ENCODE measurements around the gene PTPN23.

PTPN23 gene

DNA sequence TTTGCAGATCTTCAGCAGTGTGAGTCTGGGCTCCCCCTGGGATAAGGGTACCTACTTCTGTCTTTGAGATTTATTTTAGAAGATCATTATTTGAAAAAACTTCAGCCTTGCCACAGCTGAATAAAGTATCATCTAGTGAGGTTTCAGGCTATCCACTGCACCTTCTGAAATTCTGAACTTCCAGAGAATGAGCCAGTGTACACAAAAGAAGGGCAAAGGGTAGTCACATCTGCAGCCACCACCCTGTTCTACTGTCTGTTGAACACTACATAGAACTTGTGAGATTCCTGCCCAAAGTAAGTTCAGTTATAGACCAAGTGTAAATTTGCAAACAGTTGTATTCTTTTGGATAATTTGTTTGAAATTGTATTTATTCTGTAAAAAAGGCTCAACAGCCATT is 38.0 kb upstream of the PTPN23 start (continued):
- TF ChIP-seq KLF10 (tag by site-specific recombination; IDR thresholded peaks at IDR 0.05) (no peak), ZNF521 (tag by site-specific recombination; IDR thresholded peaks at IDR 0.05) (no peak), ZNF529 (tag by site-specific recombination; IDR thresholded peaks at IDR 0.05; ENCODE audit: insufficient replicate concordance) (no peak), ZNF768 (tag by site-specific recombination; IDR thresholded peaks at IDR 0.05) (no peak), ZNF169 (tag by site-specific recombination; IDR thresholded peaks at IDR 0.05) (no peak), KLF16 (tag by site-specific recombination; IDR thresholded peaks at IDR 0.05) (no peak), ZNF596 (tag by site-specific recombination; IDR thresholded peaks at IDR 0.05) (no peak), ZNF341 (tag by site-specific recombination; IDR thresholded peaks at IDR 0.05; ENCODE audit: low read depth) (no peak)
- TF ChIP-seq, protein P1, sequence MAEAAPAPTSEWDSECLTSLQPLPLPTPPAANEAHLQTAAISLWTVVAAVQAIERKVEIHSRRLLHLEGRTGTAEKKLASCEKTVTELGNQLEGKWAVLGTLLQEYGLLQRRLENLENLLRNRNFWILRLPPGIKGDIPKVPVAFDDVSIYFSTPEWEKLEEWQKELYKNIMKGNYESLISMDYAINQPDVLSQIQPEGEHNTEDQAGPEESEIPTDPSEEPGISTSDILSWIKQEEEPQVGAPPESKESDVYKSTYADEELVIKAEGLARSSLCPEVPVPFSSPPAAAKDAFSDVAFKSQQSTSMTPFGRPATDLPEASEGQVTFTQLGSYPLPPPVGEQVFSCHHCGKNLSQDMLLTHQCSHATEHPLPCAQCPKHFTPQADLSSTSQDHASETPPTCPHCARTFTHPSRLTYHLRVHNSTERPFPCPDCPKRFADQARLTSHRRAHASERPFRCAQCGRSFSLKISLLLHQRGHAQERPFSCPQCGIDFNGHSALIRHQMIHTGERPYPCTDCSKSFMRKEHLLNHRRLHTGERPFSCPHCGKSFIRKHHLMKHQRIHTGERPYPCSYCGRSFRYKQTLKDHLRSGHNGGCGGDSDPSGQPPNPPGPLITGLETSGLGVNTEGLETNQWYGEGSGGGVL (tag by site-specific recombination; IDR thresholded peaks at IDR 0.05): no peak
- TF ChIP-seq, protein P2, sequence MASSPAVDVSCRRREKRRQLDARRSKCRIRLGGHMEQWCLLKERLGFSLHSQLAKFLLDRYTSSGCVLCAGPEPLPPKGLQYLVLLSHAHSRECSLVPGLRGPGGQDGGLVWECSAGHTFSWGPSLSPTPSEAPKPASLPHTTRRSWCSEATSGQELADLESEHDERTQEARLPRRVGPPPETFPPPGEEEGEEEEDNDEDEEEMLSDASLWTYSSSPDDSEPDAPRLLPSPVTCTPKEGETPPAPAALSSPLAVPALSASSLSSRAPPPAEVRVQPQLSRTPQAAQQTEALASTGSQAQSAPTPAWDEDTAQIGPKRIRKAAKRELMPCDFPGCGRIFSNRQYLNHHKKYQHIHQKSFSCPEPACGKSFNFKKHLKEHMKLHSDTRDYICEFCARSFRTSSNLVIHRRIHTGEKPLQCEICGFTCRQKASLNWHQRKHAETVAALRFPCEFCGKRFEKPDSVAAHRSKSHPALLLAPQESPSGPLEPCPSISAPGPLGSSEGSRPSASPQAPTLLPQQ (tag by site-specific recombination; IDR thresholded peaks at IDR 0.05): no peak

DNA sequence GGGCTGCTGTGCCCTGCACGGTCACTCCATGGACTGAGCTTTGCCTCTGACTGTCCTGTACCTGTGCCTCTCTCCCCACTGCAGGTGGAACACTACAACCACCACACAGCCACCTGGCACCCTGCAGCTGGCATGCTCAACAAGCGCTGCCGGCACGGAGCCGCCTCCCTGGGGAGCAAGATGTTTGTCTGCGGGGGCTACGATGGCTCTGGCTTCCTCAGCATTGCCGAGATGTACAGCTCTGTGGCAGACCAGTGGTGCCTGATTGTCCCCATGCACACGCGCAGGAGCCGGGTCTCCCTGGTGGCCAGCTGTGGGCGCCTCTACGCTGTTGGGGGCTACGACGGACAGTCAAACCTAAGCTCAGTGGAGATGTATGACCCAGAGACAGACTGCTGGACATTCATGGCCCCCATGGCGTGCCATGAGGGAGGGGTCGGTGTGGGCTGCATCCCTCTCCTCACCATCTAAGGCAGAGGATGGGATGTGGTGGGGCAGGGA is 37.3 kb upstream of the PTPN23 start:
- CTCF ChIA-PET: no interaction called here
- H3K27ac ChIP-seq (ENCODE audit: extremely low read depth, low read depth, low read length): no peak overlapping the region
- TF ChIP-seq ZNF837 (tag by site-specific recombination; IDR thresholded peaks at IDR 0.05) (no peak), KLF7 (tag by site-specific recombination; IDR thresholded peaks at IDR 0.05; ENCODE audit: borderline replicate concordance) (no peak), ZNF138 (tag by site-specific recombination; IDR thresholded peaks at IDR 0.05; ENCODE audit: borderline replicate concordance) (no peak), SP2 (tag by site-specific recombination; IDR thresholded peaks at IDR 0.05) (no peak), ZNF473 (tag by site-specific recombination; IDR thresholded peaks at IDR 0.05) (no peak), ZNF561 (tag by site-specific recombination; IDR thresholded peaks at IDR 0.05; ENCODE audit: borderline replicate concordance) (no peak), ZNF747 (tag by site-specific recombination; IDR thresholded peaks at IDR 0.05) (no peak), ZNF670 (tag by site-specific recombination; IDR thresholded peaks at IDR 0.05; ENCODE audit: low read depth) (no peak), ZNF791 (tag by site-specific recombination; IDR thresholded peaks at IDR 0.05) (no peak), BCL11A (tag by site-specific recombination; IDR thresholded peaks at IDR 0.05; ENCODE audit: low read depth) (no peak), ZNF423 (tag by site-specific recombination; IDR thresholded peaks at IDR 0.05) (no peak), ZFP41 (tag by site-specific recombination; IDR thresholded peaks at IDR 0.05; ENCODE audit: borderline replicate concordance) (no peak), ZNF629 (tag by site-specific recombination; IDR thresholded peaks at IDR 0.05) (no peak), ZNF311 (tag by site-specific recombination; IDR thresholded peaks at IDR 0.05; ENCODE audit: borderline replicate concordance) (no peak)
- TF ChIP-seq, protein P3, sequence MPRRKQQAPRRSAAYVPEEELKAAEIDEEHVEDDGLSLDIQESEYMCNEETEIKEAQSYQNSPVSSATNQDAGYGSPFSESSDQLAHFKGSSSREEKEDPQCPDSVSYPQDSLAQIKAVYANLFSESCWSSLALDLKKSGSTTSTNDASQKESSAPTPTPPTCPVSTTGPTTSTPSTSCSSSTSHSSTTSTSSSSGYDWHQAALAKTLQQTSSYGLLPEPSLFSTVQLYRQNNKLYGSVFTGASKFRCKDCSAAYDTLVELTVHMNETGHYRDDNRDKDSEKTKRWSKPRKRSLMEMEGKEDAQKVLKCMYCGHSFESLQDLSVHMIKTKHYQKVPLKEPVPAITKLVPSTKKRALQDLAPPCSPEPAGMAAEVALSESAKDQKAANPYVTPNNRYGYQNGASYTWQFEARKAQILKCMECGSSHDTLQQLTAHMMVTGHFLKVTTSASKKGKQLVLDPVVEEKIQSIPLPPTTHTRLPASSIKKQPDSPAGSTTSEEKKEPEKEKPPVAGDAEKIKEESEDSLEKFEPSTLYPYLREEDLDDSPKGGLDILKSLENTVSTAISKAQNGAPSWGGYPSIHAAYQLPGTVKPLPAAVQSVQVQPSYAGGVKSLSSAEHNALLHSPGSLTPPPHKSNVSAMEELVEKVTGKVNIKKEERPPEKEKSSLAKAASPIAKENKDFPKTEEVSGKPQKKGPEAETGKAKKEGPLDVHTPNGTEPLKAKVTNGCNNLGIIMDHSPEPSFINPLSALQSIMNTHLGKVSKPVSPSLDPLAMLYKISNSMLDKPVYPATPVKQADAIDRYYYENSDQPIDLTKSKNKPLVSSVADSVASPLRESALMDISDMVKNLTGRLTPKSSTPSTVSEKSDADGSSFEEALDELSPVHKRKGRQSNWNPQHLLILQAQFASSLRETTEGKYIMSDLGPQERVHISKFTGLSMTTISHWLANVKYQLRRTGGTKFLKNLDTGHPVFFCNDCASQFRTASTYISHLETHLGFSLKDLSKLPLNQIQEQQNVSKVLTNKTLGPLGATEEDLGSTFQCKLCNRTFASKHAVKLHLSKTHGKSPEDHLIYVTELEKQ (tag by site-specific recombination; IDR thresholded peaks at IDR 0.05; ENCODE audit: borderline replicate concordance): no peak
- TF ChIP-seq, protein P4, sequence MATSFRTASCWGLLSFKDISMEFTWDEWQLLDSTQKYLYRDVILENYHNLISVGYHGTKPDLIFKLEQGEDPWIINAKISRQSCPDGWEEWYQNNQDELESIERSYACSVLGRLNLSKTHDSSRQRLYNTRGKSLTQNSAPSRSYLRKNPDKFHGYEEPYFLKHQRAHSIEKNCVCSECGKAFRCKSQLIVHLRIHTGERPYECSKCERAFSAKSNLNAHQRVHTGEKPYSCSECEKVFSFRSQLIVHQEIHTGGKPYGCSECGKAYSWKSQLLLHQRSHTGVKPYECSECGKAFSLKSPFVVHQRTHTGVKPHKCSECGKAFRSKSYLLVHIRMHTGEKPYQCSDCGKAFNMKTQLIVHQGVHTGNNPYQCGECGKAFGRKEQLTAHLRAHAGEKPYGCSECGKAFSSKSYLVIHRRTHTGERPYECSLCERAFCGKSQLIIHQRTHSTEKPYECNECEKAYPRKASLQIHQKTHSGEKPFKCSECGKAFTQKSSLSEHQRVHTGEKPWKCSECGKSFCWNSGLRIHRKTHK (tag by site-specific recombination; IDR thresholded peaks at IDR 0.05): no peak
- TF ChIP-seq, protein P5, sequence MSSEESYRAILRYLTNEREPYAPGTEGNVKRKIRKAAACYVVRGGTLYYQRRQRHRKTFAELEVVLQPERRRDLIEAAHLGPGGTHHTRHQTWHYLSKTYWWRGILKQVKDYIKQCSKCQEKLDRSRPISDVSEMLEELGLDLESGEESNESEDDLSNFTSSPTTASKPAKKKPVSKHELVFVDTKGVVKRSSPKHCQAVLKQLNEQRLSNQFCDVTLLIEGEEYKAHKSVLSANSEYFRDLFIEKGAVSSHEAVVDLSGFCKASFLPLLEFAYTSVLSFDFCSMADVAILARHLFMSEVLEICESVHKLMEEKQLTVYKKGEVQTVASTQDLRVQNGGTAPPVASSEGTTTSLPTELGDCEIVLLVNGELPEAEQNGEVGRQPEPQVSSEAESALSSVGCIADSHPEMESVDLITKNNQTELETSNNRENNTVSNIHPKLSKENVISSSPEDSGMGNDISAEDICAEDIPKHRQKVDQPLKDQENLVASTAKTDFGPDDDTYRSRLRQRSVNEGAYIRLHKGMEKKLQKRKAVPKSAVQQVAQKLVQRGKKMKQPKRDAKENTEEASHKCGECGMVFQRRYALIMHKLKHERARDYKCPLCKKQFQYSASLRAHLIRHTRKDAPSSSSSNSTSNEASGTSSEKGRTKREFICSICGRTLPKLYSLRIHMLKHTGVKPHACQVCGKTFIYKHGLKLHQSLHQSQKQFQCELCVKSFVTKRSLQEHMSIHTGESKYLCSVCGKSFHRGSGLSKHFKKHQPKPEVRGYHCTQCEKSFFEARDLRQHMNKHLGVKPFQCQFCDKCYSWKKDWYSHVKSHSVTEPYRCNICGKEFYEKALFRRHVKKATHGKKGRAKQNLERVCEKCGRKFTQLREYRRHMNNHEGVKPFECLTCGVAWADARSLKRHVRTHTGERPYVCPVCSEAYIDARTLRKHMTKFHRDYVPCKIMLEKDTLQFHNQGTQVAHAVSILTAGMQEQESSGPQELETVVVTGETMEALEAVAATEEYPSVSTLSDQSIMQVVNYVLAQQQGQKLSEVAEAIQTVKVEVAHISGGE (tag by site-specific recombination; conservative IDR thresholded peaks at IDR 0.05; ENCODE audit: low read depth): no peak
- no peak overlapping the region for H3K4me3 ChIP-seq (ENCODE audit: low read depth, low read length)
- POLR2A ChIA-PET: no interaction called here
- no peaks in the 10 kb centered on the region for H3K9me3 ChIP-seq (ENCODE audit: control insufficient read depth, insufficient read depth, low read depth, low read length)
- no peaks in the 10 kb centered on the region for H3K4me1 ChIP-seq (ENCODE audit: control insufficient read depth, insufficient read depth, low read length)
- H3K36me3 ChIP-seq (ENCODE audit: control insufficient read depth in 2 of 2, insufficient read depth in 1 of 2, low read length in 2 of 2): peaks cover 0 to 69% of the 10 kb centered on the region in 2 experiments; a peak in 2 of 3 replicates
